GM23248 (cell line): ENCODE measurements around the gene GPN2.

Experiments
- EZH2 ChIP-seq: fragments of 200-600 bp; sonication (generic); IDR thresholded peaks from 2 replicates; pipeline ENCODE4 v1.6.1; 2018; ENCODE audit warnings: antibody characterized with exemption, mild to moderate bottlenecking; ENCODE audit not compliant: insufficient read depth, poor library complexity, severe bottlenecking
- EZH2phosphoT487 ChIP-seq: fragments of 200-600 bp; sonication (generic); IDR thresholded peaks from 2 replicates; pipeline ENCODE4 v1.6.1; 2018; ENCODE audit warnings: antibody characterized with exemption, moderate library complexity, mild to moderate bottlenecking, low read depth; ENCODE audit not compliant: insufficient read depth

GRCh38 chr1:26894263-26894662 lies 4.2 kb upstream of the GPN2 start:
- TF ChIP-seq EZH2phosphoT487: no peak
- no peak for TF ChIP-seq EZH2
